HK-2 (cell line): ENCODE measurements around the gene TCEA3.
"Not testable (repeated sequence)": the region's sequence is repeated elsewhere in the genome, so short reads cannot be mapped to it uniquely, and the experiment has no call there.

Source experiments
- DNase-seq: peaks from one replicate; pipeline ENCODE4 v3.0.0-alpha.2; 2018; ENCODE audit not compliant: unreplicated experiment

The TCEA3 gene

GRCh38 chr1:23392125-23392855 is 32.3 kb downstream of the TCEA3 start:
- DNase-seq = no peak

DNA sequence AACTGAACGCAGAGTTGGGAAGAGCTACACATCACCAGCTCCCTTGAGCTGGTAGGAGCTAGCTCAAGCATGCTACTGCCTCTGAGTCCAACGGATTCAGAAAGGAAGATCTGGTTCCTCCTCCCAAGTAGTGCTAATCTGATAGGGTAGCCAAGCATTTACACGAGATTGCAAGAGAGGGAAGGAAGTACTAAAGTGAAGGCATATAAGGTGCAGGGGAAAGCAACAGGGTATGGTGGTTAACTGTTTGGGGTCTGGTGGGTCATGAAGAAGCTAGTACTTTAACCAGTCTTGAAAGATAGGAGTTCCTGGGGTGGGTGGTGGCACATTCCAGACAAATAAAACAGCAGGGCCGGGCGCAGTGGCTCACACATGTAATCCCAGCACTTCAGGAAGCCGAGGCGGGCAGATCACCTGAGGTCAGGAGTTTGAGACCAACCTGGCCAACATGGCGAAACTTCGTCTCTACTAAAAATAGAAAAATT is 34.7 kb downstream of the TCEA3 start:
- no peak for DNase-seq

- no peak for DNase-seq
These were observed 37.1 kb downstream of the TCEA3 start for GRCh38 chr1:23387494-23387893.

DNA sequence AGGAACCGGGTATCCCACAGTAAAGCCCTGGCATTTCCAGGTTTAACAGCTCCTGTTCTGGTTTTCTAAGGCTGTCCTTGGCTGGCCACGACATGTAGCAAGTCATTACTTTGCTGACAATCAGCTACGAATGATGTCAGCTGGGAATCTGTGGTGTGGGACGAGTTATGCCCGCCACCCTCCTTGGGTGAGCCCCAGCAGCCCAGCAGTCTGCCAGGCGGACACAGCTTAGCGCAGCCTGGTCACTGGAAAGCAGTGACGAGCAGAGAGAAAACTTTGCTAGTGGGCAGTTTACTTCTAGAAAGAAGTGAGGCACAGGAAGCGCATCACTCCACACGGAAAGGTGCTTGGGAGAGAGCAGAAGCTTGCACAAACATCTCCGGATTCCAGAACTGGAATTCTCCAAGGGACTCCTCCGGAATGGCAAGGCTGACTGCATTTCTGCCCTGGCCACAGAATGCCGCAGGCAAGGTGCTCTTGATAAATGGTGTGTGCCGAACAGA is 39.4 kb downstream of the TCEA3 start:
- DNase-seq = peak; percentile 51

- peak; percentile 41 for DNase-seq
These were observed 40.1 kb downstream of the TCEA3 start for GRCh38 chr1:23384312-23385058.

- no peak for DNase-seq
These were observed 40.8 kb downstream of the TCEA3 start for GRCh38 chr1:23383577-23384311.

DNA sequence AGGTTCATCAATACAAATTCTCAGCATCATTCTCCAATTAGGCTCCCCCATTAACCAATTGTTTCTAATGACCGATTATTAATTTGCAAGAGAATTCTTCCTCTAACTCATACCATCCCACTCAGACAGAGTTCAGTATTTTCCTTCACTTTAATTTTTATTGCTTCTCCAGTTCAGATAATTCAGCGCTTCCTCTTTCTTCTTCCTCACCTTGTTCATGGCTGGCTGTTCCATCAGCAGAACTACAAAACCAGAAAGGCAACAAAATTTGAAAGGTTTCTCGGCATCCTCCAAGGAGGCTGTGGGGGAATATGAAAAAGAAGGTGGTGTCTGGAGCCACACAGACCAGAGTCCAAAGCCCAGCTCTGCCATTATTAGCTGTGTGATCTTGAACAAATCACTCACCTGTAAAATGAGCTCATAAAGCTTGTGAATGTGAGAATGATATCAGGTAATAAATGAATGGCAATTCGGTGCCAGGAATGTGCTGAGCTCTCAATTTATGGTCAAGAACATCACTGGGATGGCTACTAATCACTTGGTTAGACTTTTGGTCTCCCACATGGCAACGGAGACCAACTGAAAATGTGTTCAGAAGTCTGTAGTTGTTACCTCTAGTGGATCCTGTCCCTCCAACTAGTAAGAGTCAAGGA is 43.2 kb downstream of the TCEA3 start:
- no peak for DNase-seq

- DNase-seq = no peak
These were observed 43.8 kb downstream of the TCEA3 start for GRCh38 chr1:23380719-23381118.

DNA sequence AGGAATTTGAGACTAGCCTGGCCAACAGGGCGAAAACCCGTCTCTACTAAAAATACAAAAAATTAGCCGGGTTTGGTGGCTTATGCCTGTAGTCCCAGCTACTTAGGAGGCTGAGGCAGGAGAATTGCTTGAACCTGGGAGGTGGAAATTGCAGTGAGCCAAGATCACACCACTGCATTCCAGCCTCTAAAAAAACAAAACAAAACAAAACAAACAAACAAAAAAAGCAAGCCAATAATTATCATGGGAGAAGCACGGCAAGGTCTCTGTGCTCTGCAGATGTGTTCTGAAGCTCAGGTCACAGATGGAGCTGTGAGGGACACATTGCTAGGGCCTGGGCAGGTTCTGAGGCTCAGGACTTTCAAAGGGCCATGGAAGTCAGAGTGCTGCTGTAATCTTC is 44.3 kb downstream of the TCEA3 start:
- DNase-seq = not testable (repeated sequence)

- DNase-seq = peak; percentile 49
These were observed 47.4 kb downstream of the TCEA3 start for GRCh38 chr1:23376890-23377811.

GRCh38 chr1:23374079-23374735 is 50.3 kb downstream of the TCEA3 start:
- not testable (repeated sequence) for DNase-seq

- DNase-seq = peak; percentile 61
These were observed 52.3 kb downstream of the TCEA3 start for GRCh38 chr1:23371987-23372880.

DNA sequence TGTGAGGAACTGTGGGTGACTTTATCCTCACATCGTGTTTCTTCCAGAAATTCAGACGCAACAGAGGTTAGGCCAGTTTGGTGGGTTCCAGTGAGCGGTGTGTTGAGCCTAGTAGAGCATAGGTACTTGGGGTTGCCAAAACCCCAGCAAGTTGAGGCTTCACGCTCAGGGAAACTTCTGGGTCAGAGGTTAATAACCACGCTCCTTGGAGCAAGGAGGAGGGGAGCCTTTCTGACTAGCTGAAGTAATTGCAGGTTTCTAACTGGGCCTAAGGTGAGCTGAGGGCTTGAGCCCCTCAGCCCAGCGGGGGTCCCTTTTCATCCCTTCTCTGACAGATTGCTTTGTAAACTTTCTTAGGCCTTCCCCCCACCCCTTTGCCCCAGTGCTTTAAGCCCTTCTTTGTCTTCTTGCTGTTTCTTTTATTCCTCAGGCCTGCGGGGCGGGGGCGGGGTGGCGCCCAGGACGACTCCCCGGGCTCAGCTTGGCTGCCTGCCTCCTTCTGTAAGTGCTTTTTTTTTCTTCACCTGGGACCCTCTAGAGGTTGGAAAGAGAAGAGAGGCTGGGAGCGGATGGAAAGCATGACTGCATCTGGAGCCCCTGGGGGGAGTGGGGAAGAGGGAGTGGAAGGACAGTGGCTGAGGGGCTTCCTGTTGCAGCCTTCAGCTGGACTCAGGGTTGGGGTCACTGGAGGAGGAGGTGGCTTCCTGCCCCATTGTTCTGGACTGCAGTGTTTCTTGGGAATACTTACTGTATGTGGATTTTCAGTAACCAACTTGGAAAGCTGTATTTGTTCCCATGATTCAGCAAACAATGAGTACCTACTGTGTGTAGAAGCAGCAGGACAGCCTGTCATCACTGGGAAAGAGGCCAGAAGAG is 53.6 kb downstream of the TCEA3 start:
- DNase-seq = peak; percentile 37

GRCh38 chr1:23370330-23370708 is 54.2 kb downstream of the TCEA3 start:
- DNase-seq = peak; percentile 14

DNA sequence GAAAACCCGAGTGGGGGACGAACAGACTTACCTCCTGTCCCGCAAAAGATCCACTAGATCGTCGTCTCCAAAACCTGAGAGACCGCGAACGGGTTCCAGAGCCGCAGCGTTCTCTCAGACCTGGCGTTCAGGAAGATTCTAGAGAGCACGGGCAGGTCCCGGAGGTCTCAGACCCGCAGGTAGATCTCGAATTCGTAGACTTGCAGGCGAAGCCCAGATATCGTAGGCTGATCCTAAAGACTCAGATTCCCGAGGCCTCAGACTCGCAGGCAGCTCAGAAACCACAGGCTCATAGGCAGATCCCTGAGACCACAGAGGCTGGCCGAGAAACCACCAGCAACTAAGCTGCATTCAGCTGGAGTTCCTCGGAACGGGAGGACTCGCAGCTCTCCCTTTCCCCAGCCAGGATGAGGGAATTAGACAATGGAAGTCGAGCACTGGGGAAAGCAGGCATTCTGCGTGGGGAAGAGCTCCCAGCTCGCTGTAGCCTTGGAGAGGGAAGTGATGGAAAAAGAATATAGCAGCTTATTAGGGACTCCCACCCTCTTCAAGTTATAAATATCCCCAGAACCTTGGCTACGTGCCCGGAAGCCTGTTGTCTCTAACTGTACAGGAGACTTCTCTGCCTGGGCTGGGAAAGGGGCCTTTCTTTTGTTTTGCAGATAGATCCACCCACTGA is 55.1 kb downstream of the TCEA3 start, which contains the start of gene ZNF436:
Gene ZNF436, minus strand, starts transcription at position 502 of the 679 bp plus-strand sequence. CDS start 1,831 bp downstream, outside the sequence.
- peak; percentile 71 for DNase-seq

- peak; percentile 89 for DNase-seq
These were observed 55.8 kb downstream of the TCEA3 start for GRCh38 chr1:23368562-23369334.
